ENCODE data around the gene CDK5RAP2.
"Not testable (repeated sequence)": the region's sequence is repeated elsewhere in the genome, so short reads cannot be mapped to it uniquely, and the experiment has no call there.

The CDK5RAP2 gene

DNA sequence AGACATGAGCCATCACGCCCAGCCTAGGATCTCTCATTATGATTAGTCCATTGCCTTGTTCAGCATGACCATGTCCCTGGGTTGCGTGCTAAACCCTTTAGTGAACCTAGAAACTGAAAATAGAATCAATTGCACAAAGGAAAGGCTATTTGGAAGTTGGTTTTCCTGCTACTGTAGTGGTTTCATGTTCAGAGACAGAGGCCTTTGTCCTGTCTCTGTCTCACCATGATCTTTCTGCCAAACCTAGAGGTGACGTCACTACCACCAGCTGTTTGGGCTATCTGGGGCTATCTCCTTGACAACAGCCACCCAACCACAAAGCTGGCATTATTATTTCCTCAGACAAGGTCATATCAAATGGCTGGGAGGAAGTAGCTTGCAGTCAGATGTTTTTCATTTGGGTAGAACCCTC, 4.0 kb upstream of the CDK5RAP2 start:
- DNase-seq: peak; percentile 17

DNA sequence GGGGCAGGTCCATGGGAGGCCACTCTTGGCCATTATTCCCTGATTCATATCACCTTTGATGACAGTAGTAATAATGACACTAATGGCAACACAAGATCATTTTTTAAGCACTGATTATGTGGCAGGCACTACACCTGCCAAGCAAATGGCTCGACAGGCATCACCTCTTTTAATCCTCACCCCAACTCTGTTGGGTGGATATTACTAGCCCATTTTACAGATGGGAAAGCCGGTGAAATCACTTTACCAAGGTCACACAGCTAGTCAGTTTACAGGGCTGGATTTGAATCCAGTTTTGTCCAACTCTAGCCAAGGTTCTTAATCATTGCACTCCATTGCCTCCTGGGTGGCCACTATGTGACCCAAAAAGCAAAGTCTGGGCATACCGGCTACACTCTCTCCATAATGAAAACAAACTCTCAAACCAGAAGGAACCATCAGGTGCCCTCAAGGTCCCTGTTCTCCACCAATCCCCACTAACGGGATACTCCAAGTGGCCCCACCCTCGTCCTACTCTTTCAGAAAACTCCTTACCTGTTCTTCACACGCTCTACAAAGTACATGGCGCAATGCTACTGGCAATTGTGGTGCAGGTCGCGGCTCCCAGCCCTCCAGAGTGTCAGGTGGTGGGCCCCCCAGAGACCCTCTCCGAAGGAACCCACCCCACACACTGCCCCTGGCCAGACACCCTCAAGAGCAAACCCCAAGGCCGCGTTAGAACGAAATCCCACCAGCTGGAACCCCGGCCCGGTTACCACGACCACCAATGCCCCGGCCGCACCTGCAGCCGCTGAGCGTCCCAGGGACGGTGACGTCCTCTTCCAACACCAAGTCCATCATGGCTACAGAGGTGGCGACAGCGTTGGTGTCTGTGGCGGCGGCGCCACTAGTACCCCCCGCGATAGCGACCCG, 572 bp downstream of the CDK5RAP2 start:
- DNase-seq: no peak

DNA sequence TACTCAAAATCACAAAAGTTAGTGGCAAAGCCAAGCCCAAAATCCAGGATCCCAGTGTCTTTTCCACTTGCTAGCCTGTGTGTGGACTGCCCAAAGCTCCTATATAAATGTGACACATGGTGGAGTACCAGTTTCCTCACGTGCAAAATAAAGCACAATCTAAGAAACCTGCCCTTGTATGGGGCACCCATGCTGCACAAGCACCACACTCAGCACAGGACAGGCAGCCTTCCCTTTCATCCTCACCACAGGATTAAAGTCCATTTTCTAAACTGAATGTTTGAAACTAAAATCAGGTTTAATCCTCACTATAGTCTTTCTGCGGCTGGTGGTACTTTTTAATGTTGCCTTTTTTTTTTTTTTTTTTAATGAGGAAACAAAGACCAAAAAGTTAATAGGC, 5.5 kb downstream of the CDK5RAP2 start:
- DNase-seq: no peak

DNA sequence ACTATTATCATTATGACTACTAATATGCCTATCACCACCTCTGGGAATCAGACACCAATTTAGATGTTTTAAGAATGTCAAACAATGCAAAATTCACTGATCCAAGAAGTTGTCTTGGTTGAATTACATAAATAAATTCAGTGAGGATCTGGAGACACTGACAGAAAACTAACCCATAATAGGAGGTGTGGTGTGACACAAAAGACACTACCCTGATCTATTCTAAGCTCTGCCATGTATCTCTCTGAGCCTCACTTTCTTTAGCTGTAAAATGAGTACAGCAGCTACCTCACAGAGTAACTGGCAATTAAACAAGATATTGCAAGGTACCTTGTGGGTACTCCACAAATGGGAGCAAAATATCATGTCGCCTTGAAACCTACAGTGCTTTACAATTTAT, 7.5 kb downstream of the CDK5RAP2 start:
- DNase-seq: no peak

DNA sequence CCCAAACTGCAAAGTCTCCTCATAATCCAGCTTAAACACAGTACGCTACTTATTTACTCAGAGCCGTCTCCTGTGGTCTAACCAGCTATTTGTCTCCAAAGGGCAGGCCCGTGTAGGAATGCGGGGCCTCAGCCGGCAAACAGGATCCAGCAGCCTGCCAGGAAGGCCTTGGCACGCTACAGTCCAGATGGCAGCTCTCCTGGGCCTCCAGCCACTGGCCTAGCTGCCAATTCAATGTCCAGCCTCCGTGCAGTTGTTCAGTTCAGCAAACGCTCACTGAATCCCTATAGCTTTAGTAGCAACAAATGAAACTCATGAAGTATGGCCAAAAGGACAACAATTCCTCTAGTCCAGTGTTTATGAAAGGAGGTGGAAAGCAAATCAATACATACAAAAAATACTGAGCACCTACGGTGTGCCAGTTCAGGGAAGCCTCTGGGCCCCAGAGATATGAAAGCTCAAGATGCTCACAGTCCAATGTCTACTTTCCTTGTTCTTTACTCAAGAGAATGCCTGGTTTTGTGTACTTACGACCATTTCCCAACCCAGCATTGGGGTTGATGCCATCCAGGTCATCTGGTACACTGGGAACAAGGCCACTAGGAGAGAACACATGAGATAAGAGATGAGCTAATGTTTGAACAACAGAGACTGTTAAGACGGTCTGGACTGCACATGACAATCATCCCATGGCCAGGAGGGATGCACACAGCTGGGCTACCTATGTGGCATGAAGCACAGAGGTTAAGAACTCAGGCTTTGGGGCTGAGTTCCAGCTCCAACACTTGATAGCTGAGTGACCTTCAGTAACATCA, 8.3 kb downstream of the CDK5RAP2 start:
- DNase-seq: no peak

DNA sequence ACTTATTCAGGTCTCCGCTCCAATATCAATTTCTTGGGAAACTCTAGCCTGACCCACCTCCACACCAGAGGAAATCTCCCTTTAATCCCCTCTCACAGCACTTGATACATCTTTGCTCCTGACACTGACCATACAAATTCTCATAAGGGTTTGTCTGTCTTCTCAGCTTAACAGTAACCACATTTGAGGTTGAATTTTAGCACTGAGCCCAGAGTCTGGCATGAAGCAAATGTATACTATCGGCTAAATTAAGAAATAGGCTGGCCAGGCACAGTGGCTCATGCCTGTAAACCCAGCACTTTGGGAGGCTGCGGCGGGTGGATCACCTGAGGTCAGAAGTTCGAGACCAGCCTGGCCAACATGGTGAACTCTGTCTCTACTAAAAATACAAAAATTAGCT, 9.7 kb downstream of the CDK5RAP2 start:
- no peak for DNase-seq

DNA sequence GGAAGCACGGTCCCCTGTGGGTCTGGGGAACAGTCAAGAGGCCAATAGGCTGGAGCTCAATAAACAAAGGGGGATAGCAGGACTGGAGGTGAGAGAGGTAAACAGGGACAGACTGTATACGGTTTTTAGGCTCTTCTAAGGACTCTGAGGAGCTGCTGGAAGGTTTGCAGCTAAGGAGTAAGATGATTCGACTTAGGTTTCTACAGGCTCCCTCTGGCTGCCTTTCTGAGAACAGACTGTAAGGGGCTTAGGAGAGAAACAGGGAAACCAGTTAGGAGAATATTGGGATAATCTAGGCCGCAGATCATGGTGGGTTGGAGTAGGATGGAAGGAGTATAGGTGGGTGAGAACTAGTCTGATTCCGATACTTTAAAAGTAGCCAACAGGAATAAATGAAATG, 10.4 kb downstream of the CDK5RAP2 start:
- DNase-seq: no peak

DNA sequence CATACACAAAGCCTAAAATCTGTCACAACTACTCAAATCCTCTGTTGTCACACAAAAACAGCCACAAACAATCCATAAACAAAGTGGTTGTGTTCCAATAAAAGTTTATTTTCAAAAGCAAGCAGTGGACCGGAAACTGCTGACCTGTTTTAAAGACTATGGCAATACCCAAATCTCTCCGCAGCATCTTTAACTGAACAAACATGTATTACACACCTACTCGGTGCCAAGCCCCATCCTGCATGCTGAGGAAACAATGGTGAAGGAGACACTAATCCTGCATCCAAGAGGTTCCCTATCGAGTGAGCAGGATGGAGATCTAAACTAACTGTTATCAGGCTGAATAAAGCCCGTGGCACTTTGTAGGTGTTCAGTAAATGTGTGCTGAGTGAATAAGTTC, 11.2 kb downstream of the CDK5RAP2 start:
- DNase-seq: no peak

DNA sequence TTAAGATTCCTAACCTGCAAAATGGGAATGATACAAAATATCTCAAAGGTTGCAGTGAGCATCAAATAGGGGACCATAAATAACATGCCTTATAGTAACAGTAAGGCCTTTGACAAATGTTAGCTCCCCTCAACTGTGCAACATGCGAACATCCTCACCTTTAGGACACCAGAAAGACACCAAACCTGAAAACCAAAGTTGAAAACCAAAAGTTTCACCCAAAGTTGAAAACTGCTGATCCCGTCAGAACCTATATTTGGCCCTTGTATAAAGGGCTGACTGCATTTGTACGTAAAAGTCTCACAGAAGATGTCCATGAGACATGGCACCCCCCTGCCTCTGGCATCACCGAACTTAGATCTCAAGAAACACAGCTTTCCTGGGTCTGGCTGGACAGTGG, 12.1 kb downstream of the CDK5RAP2 start:
- no peak for DNase-seq

DNA sequence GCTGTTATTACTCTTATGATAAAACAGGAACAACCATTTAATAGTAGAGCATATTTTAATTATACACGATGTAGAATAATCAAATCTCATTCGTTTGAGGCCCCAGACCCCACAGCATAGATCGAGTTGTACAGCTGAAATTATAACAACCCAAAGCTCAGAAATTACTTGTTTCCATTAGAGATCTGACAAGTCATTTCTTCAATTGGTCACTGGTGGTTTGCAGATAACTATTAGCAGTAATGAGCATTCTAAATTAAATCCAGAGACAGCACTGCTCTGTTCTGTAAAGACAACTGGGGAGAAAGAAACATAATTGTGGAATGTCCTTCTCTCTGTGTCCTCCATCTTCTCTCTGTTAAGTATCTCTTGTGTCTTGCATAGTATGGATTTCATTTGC, 12.9 kb downstream of the CDK5RAP2 start:
- DNase-seq: no peak

DNA sequence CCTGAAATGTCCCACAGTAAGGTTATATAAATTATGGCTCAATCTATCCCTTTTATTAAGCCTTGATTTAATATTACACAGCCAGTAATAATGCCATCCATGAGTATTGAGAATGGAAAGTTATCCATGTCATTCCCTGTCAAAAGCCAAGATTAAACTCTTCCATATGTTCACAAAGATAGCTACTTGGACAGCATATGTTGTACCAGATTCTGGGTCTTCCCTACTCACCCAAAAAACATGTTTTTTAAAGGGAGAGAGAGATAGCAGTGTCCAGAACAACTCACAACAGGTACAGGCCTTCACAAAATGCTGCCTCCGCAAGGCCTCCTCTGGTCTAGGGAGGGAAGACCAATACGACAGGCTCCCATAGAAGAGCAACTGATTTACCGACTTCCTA, 15.4 kb downstream of the CDK5RAP2 start:
- DNase-seq: no peak

DNA sequence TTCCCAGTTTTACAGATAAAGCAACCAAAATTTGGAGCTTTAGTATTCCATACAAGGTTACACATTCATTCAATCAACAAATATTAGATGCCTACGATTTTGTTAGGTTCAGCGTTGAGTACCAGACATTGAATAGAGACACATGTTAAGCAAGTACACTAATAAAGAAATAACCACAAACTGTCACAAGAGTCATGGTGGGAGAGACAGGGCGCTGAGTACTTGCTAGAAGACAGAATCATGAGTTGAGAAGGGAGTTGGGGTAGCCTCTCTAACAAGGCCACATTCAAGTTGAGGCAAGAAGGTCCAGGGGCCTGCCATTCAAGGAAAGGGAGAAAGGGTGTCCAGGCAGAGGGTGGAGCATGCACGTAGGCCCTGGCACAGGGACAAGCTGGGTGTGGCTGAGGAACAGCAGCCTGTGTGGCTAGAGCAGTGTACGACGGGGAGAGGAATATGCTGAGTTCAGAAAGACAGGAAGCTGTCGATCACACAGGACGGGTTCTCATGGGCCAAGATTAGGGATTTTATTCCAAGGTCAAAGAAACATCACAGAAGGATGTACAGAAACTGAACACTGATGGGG, 17.0 kb downstream of the CDK5RAP2 start:
- no peak for DNase-seq

DNA sequence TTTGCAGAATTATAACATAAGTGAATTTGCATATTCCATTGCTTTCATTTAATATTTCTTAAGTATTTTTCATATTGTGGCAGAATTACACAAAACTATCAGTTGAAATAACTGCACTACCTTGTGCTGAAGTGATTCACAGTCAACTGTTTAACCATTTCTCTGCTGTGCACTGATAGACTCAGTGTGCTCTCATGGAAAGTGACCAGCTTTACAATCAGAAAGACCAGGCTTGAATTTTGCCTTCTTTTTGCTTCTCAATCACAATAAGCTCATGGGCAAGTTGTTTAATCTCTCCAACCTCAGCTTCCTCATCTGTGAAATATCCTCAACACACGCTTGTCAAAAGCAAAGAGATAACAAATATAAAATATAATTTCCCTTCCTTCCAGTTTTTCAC, 18.3 kb downstream of the CDK5RAP2 start:
- no peak for DNase-seq

DNA sequence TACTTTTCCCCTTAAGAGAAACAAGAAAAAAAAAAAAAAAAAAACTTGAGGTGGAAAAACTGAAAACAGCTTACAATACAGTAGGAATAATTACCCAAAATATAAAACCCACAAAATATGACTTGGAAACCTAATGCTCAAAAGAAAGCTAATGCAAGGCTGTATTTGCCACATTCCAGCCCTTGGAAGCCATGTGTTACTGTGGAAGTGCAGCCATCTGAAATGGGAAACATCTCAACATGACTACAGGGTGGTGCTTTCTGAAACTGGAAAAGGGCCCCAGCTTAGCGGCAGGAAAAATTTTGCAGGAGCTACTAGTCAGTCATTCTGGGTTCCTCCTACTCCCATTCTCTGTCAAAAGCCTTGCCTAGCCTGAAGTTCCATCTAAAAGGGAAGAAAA, 20.4 kb downstream of the CDK5RAP2 start:
- no peak for DNase-seq

DNA sequence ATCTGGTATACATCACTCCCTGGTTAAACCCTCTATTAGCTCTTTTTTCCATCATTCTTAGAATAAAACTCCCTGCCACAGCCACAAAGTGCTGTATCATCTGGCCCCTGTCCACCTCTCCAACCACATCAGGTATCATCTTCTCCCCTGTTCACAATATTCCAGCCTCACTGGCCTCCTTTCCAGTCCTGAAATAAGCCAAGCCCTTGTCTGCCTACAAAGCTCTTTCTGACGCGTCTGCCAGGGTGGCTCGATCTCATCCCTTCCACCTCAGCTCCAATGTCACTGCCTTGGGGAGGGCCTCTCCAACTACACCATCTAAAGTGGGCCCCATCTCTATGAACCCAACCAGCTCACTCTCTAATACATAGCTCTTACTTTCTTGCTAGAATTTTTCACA, 21.5 kb downstream of the CDK5RAP2 start:
- DNase-seq: no peak

DNA sequence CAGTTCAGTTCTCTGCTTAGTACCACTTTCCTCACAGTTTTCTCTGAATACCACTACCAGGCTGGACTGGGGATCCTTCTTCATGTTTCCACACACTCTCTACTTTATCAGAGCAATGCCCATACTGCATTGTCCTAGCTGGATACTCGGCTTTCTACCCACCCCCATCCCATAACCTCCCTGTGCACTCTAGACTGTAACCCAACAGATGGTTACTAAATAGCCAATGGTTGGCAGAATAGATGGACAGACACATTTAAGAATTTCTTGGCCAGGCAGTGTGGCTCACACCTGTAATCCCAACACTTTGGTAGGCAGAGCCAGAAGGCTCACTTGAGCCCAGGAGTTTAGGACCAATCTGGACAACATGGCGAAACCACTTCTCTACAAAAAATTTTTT, 22.8 kb downstream of the CDK5RAP2 start:
- no peak for DNase-seq

DNA sequence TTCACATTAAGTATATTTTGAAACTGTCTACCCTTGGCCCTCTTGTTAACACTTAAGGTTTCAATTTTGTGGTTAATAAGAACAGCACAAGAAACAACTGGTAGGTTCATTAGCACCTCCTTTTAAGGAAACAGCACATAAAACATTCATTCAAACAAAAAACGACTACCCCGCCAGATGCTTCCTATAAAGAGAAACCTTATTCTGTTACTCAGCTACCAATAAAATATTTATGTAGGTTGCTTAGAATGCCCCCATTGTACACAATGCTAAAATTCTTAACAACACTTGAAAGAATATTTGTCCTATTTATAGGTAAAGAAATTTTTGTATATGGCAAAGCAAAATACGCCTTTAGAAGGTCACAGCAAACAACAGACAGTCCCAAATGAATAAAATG, 23.2 kb downstream of the CDK5RAP2 start:
- DNase-seq: no peak

DNA sequence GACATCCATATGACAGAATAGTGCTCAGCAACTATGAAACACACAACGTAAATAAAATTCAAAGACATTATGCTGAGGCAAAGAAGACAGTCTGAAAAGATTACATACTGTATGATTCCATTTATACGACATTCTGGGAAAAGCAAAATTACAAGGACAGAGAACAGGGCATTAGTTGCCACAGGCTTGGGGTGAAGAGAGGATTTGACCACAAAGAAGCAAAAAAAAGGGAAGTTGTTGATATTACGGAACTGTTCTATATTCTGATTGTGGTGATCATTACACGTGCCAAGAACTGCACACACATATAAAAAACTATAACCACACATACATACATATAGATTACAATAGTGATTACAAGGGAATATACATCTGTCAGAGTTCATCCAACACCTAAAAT, 24.1 kb downstream of the CDK5RAP2 start:
- no peak for DNase-seq

DNA sequence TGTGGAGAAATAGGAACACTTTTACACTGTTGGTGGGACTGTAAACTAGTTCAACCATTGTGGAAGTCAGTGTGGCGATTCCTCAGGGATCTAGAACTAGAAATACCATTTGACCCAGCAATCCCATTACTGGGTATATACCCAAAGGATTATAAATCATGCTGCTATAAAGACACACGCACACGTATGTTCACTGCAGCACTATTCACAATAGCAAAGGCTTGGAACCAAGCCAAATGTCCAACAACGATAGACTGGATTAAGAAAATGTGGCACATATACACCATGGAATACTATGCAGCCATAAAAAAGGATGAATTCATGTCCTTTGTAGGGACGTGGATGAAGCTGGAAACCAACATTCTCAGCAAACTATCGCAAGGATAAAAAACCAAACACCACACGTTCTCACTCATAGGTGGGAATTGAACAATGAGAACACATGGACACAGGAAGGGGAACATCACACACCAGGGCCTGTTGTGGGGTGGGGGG, 27.7 kb downstream of the CDK5RAP2 start:
- not testable (repeated sequence) for DNase-seq

DNA sequence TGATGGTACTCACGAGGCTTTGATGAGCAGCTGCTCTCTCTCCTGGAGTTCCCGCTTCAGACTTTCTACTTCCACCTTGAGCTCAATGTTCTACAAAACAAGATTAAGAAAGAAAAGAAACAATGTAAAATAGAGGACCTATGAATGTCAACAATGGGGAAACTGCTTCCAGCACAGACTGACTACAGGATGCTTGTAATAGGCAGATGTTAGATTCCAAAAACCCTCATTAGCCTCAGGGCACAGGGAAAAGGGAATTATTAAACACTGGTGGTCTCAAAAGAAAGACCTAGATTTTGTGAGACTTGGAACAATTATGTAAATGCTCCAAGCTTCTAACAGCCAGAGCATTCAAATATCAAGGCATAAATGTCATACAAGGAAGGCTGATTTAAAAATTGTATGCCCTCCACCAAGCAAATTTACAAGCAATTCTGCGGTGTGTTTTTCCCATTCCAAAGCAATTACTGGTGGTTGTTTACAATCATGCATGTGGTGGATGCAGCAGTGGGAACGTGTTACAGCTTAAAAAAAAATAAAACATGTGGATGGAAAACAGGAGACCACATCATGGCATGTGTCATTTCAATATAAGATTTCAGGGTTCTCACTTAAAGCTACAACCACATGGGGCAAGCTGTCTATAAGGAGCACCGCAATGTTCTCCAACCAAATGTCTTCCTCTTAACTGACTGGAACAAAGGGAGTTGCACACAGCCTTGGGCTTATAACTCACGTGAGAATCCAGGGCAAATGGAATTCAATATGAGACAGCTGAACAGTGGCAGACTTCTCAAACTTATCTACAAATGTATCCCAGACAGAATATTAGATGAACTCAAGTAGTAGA, 34.0 kb downstream of the CDK5RAP2 start:
- DNase-seq: no peak

DNA sequence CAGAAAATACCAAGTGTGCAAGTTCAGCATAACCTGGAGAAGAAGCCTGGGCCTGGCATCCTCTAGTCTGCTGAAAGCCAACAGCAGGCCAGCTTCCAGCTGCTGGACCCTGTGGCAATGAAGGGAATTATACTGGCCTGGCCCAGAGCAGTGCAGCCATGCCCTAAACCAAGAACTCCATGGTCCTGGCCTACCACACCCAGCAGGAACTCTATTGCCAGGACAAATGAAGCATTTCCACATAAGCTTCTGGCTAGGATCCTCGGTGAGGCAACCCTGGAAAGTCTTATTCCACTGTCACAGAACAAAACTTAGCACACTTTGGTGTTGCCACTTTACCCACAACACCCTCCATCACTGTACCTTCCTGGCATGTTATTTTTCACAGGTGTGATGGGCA, 35.5 kb downstream of the CDK5RAP2 start:
- no peak for DNase-seq

DNA sequence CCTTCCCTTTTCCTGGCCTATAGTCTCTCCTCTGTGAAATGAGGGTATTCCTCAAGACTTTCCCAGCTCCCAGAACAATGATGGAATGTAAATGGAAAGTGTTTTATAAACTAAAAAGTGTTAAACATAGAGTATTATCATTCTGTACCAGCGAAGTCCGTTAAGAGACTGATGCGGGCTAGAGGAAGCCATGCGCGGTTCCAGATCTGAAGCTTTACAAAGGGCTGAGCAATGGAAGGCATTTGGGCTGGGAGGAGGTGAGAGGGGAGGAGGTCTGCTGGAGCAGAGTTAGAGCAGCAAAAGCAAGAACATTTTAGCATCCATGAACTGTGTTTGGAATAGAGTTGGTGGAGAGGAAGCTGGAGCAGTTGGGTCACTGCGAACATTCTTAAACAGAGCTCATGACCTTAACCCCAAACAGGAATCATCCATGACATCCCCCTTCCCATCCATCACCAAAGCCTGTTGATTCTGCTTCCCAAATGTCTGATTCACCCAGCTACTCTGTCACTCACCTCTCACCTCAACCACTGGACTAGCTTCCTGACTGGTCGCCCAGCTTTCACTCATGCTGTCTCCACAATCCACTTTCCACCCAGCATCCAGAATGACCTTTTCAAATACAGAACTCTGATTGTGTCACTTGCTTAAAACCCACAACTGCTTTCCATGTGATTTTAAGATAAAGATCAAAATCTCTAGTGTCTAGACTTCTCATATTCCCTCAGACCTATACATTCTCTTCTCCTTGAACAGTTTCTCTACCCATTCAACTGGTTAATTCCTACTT, 37.1 kb downstream of the CDK5RAP2 start:
- no peak for DNase-seq

Measured in CD4-positive, alpha-beta T cell treated with Interleukin-17A for 4 hours (primary cell).